Upper lobe of right lung (tissue), 1 donor: ENCODE measurements around the gene ZNF438. TPM values are rescaled to one million over a fixed set of nuclear protein-coding genes. Genes with fewer than 3 reads are reported as not detected.

ENCODE experiments used
- ATAC-seq: fragments of 200-7000 bp; cut with Tn5 transposase; one replicate; pipeline ENCODE4 v1.9.1; 2020; ENCODE audit warnings: mild to moderate bottlenecking, moderate library complexity
- DNase-seq: peaks from one replicate; pipeline ENCODE4 v3.0.0-alpha.2; 2020
- H3K27ac ChIP-seq: fragments of 200-600 bp; one replicate; pipeline ENCODE4 v1.8.0; 2022
- H3K27me3 ChIP-seq: fragments of 200-600 bp; one replicate; pipeline ENCODE4 v1.8.0; 2022; ENCODE audit warnings: mild to moderate bottlenecking
- H3K36me3 ChIP-seq: fragments of 200-600 bp; one replicate; pipeline ENCODE4 v1.8.0; 2022
- H3K4me1 ChIP-seq: fragments of 200-600 bp; one replicate; pipeline ENCODE4 v1.8.0; 2022
- H3K4me3 ChIP-seq: fragments of 200-600 bp; one replicate; pipeline ENCODE4 v1.8.0; 2022; ENCODE audit warnings: mild to moderate bottlenecking
- H3K9me3 ChIP-seq: fragments of 200-600 bp; one replicate; pipeline ENCODE4 v1.8.0; 2022
- intact Hi-C: fragments of 100-400 bp; cut with DNase I; formaldehyde crosslinking; loops from one replicate; pipeline ENCODE4 v1.11.0; 2022
- total RNA-seq: library from RNA; stranded (reverse); fragmentation: NEBNext Ultra II Directional; extraction: Animal tissue kit (Norgen Biotek cat#: 25700); gene quantifications from one replicate; pipeline ENCODE4 v1.2.1, GENCODE V29; 2021
- TF ChIP-seq, protein P1 (sequence below): fragments of 200-600 bp; IDR thresholded peaks from one replicate; pipeline ENCODE4 v1.8.0; 2022; ENCODE audit warnings: antibody characterized with exemption
- donor health status: DM: no; HTN: yes; CAD: no; lungs with severe emphysema.

ZNF438 gene
- total RNA-seq, 1 donor from 2014 or later = 14.4 TPM

DNA sequence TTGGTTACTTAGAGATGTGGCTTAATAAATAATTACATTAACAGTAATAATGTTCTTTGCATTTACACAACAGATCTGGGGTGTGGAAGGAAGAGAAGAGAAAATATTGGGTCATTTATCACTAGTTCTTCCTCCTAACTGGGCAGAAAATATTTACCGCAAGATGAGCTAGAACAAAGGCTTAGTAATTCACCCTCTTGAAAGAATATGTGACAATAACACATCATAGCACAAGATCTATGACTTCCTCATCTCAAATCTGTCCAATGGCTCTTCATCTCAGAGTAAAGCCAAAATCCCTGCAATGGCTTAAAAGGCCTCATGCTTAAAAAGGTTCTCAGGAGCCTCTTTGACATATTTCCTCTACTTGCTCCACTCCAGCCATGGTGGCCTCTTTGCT is 178.6 kb downstream of the ZNF438 start:
- Histone ChIP-seq H3K27ac (no peak overlapping the region), H3K4me1 (peaks cover 3% of the 10 kb centered on the region), H3K27me3 (no peaks in the 10 kb centered on the region), H3K9me3 (no peaks in the 10 kb centered on the region), H3K4me3 (no peak overlapping the region), H3K36me3 (peaks cover 18% of the 10 kb centered on the region)
- ATAC-seq (no peak), DNase-seq (no peak)
- TF ChIP-seq, protein P1, sequence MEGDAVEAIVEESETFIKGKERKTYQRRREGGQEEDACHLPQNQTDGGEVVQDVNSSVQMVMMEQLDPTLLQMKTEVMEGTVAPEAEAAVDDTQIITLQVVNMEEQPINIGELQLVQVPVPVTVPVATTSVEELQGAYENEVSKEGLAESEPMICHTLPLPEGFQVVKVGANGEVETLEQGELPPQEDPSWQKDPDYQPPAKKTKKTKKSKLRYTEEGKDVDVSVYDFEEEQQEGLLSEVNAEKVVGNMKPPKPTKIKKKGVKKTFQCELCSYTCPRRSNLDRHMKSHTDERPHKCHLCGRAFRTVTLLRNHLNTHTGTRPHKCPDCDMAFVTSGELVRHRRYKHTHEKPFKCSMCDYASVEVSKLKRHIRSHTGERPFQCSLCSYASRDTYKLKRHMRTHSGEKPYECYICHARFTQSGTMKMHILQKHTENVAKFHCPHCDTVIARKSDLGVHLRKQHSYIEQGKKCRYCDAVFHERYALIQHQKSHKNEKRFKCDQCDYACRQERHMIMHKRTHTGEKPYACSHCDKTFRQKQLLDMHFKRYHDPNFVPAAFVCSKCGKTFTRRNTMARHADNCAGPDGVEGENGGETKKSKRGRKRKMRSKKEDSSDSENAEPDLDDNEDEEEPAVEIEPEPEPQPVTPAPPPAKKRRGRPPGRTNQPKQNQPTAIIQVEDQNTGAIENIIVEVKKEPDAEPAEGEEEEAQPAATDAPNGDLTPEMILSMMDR = no peak
- intact Hi-C loops = no loop called here

GRCh38 chr10:30850776-30851175 is 180.9 kb downstream of the ZNF438 start:
- Histone ChIP-seq H3K9me3 (no peaks in the 10 kb centered on the region), H3K27ac (no peak overlapping the region), H3K4me1 (no peaks in the 10 kb centered on the region), H3K36me3 (peaks cover 18% of the 10 kb centered on the region), H3K27me3 (no peaks in the 10 kb centered on the region), H3K4me3 (no peak overlapping the region)
- intact Hi-C loops = no loop called here
- DNase-seq (no peak), ATAC-seq (no peak)
- TF ChIP-seq, protein P1 = no peak

- no peaks in the 10 kb centered on the region for H3K4me1 ChIP-seq
Observed at GRCh38 chr10:30849231-30850035, 182.2 kb downstream of the ZNF438 start.

DNA sequence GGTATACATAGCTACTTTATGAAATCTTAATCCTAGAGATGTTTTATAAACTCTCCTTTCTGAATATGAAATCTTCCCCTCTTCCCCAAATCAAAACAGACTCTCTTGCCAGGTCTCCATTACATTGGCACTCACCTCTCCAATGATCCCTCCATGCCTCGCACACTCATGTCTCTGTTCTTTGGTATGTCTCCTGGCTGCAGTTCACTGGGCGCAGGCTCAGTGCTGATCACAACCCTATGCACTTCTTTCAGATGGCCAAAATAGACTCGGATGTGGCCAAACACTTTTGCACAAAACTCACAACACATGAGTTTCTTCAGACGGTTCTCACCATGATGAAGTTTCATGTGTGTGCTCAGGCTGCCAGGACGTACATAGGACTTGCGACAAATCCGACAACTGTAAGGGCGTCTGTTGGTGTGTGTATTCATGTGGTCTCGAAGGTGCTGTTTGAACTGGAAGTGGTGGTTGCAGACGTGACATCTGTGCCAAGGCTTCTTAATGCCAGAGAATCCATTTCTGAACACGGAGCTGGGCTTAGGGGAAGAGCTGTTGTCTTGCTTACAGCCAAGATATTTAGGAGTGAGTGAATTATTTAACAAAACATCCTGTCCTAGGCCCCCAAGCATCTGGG is 183.2 kb downstream of the ZNF438 start:
- no peaks in the 10 kb centered on the region for H3K4me1 ChIP-seq
- no peaks in the 10 kb centered on the region for H3K27me3 ChIP-seq
- peaks cover 18% of the 10 kb centered on the region for H3K36me3 ChIP-seq
- no peak for ATAC-seq
- H3K9me3 ChIP-seq = no peaks in the 10 kb centered on the region
- H3K27ac ChIP-seq = no peak overlapping the region
- TF ChIP-seq, protein P1 = no peak
- DNase-seq = no peak
- intact Hi-C loops = no loop called here
- no peak overlapping the region for H3K4me3 ChIP-seq

More at GRCh38 chr10:30849231-30850035, 182.2 kb downstream of the ZNF438 start:
- intact Hi-C loops = no loop called here
- H3K9me3 ChIP-seq = no peaks in the 10 kb centered on the region
- H3K27me3 ChIP-seq = no peaks in the 10 kb centered on the region
- no peak for ATAC-seq
- peaks cover 18% of the 10 kb centered on the region for H3K36me3 ChIP-seq
- TF ChIP-seq, protein P1 = no peak
- no peak overlapping the region for H3K4me3 ChIP-seq
- DNase-seq = no peak
- no peak overlapping the region for H3K27ac ChIP-seq

DNA sequence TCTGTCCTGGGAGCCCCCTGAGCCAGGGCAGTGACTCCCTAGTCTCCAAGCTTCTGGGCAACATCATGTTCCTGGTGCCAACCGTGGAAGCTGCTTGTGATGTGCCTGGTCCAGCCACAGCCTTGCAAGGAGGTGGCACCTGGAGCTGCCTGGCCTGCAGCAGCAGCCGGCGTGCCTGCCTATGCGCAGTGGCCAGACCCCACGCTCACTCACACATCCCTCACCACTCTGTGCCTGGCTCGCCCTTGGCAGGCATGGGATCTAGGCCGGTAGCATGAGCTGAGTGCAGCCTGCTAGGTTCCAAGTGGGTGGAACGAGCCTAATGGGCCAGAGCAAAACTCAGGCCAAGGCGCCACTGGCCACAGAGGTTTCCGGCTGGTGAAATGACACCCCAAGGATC is 184.0 kb downstream of the ZNF438 start:
- Histone ChIP-seq H3K27me3 (no peaks in the 10 kb centered on the region), H3K4me1 (no peaks in the 10 kb centered on the region), H3K9me3 (no peaks in the 10 kb centered on the region), H3K36me3 (peaks cover 18% of the 10 kb centered on the region), H3K4me3 (no peak overlapping the region), H3K27ac (no peak overlapping the region)
- intact Hi-C loops = no loop called here
- ATAC-seq (no peak), DNase-seq (no peak)
- TF ChIP-seq, protein P1 = no peak
